Hematopoietic multipotent progenitor cell treated with erythropoietin and hydrocortisone succinate and interleukin-3 and kit ligand, for 17 days (in vitro differentiated cells): ENCODE data around the gene NUP93.

ENCODE experiments used
- DNase-seq: peaks from one replicate; pipeline ENCODE4 v3.0.0-alpha.2; 2015; ENCODE audit warnings: low spot score

Gene NUP93

DNA sequence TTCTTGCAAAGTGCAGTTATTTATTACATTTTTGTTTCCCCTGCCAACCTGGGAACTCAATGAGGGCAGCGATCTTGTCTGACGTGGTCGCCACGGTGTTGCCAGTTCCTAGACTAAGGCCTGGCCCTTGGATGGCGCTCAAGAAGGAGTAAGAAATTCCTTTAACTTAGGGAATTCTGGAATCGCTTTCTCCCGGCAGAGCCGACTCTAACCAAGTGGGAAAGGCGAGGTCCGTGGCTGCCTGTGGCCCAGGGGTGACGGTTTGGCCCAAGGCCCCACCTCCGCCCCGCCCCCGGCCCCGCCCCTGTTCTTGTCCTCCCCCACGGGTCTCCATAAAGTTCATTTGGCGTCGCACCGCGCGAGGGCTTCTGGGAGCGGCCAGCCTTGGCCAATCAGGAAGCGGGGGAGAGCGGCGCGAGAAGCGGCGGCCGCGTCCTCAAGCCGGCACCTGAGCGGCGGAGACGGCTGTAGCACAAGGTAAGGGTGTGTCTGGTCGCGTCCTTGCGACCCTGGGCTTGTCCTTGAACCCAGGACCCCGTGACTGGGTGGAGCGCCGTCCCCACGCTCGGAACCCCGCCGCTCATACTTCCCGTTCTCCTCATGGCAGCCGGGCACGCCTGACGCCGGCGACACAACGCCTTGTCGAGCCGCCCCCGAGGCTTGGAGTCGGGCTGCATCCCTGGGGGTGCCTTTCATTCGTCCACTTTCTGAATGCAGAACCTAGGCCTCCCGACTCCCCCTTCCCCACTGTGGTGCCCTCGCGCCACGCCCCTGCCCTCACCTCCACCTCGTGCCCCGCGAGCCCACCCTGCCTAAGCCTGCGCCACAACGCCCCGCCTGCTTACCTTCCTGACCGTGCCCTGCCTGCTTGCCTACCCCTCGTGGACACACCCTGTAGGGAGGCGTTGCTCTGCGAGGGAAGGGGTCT is at the start of gene NUP93:
Gene NUP93, plus strand, starts transcription at position 395 of the 928 bp plus-strand sequence. CDS start 18,119 bp downstream, outside the sequence.
- DNase-seq, result peak; percentile 90

DNA sequence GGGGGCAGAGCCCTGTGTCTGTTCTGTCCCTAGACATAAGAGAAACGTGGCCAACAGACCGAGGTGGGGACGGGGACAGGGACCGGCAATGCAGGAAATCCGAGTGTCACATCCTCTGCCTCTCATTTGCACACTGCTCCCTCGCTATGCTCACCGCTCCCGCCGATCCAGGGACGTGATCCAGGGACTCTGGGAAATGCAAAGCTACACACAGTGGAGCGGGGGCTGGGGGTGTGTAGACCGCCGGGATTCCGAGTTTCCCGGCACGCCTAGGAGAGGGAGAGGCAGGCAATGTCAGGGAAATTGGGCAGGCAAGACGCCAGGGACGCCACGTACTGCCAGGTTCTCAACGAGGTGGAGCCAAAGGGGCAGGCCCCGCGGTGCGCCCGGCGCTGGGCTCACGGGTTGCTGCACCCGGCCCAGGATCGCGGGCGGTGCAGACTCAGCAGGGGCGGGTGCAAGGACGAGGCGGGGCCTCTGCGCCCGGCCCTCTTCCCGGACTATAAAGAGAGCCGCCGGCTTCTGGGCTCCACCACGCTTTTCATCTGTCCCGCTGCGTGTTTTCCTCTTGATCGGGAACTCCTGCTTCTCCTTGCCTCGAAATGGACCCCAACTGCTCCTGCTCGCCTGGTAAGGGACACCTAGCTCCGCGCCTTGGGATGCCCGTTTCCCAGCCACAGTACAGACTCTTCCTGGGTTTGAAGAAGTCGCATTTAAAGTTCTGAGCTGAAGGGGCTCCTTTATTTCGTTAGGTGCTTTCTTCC is 47.8 kb upstream of the NUP93 start, which contains the start of gene MT1X:
Gene MT1X, plus strand, starts transcription at position 532 of the 764 bp plus-strand sequence. Its CDS starts 71 bp downstream, at position 603.
- peak; percentile 38 for DNase-seq

DNA sequence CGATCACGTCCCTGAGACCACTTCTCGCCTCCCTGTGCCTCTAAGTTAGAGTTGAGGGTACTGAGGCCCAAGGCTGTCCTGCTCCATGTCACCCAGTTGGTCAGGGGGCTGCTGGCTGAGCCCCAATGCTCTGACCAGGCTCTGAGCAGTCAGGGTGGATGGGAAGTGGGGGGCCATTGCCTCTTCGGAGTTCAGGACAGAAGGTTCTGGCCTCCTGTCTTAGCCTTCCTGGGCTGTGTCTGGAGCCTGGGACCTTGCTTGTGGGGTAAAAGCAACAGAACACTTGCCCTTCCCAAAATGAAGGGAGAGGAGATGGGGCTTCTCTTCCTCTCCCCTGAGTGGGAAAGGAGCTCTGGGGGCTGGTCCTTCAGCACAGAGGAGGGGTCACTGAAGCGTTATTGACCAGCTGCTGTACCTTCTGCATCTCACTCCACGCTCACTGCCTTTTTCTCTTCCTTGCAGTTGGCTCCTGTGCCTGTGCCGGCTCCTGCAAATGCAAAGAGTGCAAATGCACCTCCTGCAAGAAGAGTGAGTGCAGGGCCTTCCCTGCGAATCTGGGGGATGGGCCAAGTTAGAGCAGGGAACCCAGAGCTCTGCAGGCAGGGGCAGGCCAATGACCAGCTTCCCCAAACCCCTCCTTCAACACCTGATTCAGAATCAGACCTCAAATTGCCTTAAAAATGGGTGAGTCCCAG is 47.1 kb upstream of the NUP93 start:
- DNase-seq, result no peak

DNA sequence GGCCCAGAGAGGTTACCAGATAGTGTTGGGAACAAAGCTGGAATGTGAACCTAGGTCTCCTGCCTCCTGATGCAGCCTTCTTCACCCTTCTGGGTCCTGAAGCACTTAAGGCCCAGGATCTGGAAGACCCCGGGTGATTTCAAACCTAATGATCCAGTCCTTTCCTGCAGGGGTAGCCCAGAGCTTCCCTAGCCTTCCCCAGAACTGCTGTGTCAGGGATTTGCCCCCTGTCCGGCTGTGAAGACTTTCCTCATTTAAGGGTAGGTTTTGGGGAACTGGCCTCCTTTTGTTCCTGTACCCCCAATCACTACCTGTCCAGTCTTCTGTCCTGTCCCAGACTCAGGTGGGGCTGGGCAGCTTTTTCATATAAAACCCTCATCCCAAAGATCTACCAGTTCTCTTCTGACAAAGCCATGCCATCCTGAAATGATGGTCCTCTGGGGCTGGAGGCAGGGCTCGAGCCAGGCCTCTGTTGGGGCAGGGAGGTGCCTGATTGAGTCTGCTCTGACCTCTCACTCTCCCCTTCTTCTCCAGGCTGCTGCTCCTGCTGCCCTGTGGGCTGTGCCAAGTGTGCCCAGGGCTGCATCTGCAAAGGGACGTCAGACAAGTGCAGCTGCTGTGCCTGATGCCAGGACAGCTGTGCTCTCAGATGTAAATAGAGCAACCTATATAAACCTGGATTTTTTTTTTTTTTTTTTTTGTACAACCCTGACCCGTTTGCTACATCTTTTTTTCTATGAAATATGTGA is 46.3 kb upstream of the NUP93 start:
- no peak for DNase-seq

DNA sequence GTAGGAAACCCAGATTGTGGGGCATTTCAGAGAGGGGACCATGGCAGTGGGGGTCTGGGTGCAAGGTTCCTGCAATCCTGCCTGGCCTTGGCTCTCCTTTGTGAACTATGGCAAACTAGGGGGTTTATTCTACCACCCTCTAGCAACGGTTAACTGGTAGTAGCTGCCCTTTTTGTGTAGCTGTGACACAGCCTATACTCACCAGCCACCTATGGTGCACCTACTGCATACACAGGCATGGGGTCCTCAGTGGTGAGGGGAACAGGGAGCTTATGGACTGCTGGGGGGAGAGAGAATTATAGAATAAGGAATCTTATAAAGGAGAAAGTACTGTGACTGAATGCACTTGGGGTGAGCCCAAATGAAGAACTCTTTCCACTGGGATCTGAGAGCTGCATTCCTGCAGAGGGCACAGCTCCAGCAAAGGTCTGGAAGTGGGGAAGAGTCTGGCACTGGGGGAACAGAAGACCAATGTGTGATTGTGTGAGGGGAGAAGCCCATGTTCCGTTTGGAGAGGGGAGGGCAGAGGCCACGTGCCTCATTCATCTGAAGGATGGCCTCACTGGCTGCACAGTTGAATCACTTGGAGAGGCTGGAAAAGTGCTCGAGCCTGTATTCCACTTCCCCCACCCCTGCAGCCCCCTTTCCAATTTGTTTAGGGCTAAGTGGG is 45.5 kb upstream of the NUP93 start:
- no peak for DNase-seq

DNA sequence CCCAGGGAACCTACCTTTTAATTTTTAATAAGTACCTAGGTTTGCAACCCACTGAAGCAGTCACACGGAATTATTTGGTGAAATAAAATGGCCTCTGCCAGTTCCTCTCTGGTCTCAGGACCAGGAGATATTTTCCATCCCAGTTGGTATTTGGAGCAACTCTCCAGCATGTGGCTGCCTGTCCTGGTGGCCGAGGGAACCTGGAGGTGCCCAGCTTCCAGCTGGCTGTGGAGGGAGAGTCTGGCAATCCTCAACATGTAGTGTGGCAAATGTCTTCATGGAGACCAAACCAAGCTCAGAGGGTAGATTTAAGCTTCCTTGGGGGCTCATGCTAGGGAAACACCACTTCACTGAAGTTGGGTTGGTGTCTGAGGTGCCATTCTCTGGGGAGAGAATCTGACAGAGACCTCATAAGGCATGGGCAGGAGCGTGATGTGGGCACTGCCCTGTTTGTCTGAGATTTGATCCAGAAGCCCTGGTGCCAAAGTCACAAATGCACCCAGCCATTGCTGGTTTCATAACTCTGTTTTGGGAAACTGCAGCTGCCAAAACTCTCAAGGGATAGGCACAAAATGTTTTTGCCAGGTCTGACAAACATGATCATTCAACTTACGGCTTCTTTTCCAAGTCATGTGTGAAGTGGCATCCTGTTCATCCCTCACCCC is 44.9 kb upstream of the NUP93 start:
- DNase-seq, result no peak

DNA sequence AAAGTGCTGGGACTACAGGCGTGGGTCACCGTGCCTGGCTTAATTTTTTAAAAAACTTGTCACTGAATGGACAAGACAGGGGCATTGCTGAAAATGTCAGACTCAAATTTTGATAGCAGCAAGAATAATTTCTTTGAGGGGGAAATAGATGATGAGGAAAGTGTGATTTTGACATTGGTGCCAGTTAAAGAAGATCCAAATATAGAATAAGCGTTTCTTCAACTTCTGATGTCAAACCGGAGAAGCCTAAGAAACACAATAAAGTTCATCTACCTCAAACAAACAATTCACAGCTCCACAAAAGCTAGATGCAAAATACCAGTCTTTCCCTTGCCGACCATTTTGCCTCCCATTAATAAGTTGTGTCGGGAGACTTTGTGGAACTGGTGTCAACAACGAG is 43.2 kb upstream of the NUP93 start:
- no peak for DNase-seq

DNA sequence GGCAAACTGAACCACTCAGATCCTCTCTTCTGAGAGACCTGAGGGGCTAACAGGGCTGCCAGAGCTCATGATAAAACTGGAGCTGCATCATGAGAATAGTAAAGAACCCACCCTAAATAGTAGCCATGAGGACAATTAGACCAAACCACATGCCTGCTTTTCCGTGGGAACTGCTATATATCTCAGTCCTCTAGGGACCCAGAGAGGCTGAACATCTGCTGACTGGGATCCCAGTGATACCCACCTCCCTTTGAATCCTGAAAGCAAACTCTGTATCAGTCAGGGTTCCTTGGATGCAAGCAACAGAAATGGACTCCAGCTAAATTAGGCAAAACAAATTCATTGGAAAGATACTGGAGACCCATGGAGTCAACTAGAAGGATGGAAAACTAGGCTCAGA is 41.2 kb upstream of the NUP93 start:
- no peak for DNase-seq

DNA sequence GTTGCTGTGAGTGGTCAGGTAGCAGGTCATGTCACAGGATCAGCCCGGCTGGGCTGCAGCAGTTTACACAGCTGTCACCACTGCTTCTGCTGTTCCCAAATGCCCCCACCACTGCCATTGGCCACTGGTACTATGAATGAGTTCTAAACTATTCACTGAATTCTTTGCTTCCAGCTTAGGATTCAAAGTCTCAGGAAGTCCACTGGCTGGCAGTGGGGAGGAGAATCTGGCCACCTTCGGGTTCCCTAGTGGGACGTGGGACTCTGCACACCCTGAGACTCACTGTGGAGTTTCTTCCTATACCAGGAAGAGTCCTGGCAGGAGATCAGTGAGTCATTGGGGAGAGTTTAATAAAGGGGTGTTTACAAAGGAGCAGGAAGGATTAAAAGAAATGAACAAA is 40.8 kb upstream of the NUP93 start:
- DNase-seq, result no peak

DNA sequence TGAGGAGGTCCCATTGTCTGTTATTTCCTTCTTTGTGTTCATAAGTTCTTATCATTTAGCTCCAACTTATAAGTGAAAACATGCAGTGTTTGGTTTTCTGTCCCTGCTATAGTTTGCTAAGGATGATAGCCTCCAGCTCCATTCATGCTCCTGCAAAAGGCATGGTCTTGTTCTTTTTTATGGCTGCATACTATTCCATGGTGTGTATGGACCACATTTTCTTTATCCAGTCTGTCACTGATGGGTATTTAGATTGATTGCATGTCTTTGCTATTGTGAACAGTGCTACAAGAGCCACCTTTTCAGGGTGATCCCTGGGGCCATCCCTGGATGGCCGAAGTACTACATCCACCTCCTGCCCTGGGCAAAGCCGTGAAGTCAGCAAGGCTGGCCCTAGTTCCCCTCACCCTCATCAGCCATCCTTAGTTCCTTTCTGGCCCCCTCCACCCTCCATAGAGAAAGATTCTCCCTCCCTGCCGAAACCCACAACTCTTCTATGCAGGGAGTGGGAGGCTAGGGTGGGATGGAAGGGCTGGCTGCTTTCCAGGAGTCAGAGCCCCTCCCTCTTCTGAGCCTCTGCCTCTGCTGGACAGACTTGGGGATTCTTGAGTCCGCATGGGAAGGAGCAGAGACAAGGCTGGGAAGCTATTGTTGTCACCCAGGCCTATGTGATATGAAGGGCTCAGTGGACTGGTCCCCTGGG is 39.4 kb upstream of the NUP93 start:
- DNase-seq, result no peak

DNA sequence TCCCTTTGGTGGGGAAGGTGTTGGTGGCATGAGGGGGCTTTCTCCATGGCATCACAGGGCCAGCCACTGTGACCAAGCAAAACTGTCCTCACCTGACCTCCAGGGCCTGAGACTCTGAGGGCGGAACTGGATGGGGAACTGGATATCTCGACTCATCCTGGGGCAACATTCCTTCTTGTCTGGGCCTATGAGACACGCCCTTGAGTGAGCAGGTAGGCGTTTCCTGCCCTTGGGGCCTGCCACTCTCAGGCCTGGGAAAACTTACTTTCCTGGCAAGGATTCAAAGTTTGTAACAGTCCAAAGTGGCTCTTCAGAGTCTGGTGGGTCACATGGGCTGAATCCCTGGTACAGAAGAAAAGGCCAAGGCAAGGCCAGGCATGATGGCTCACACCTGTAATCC is 38.0 kb upstream of the NUP93 start:
- no peak for DNase-seq

DNA sequence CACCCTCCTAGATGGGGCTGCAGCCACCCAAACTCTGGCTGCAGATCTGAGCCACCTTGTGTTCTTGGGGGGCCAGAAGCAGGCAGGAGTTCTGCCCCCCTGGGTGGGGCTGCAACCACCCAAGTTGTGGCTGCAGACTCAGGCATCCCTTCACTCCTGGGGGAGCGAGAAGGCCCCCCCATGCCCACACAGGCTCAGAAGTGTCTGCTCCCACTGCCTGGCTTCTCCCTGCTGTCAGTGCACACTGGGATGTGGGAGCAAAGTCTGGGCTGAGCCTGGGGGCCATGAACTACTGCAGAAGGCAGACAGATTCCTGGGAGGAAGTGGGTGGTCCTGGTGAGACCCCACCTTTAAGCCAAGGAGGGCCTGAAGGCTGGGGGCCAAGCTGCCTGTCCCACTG is 34.7 kb upstream of the NUP93 start:
- no peak for DNase-seq

DNA sequence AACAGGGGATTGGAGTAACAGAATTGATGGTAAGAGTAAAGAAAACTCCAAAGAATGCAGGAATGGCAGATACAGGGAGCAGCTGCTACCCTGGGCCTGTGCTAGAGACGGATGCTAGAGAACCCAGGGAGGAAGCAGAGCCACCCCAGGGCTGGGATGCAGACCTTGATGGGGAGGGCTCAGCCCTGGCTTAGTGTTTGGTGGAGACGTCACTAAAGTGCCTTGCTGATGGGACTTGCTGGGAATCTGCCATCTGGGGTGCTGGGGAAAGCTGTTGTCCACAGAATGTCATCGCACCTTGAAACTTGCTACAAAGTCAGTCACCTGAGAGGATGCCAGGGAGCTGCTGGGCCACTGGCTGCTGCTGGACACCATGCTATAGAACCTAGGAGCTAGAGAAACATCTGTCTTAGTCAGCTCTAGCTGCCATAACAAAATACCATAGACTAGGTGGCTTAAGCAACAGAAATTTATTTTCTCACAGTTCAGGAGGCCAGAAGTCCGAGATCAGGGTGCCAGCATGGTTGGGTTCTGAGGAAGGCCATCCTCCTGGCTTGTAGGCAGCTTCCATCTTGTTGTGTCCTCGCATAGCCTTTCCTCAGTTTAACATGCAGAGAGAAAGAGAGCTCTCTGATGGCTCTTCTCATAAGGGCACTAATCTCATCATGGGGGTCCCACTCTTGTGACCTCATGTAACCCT is 32.3 kb upstream of the NUP93 start:
- no peak for DNase-seq

DNA sequence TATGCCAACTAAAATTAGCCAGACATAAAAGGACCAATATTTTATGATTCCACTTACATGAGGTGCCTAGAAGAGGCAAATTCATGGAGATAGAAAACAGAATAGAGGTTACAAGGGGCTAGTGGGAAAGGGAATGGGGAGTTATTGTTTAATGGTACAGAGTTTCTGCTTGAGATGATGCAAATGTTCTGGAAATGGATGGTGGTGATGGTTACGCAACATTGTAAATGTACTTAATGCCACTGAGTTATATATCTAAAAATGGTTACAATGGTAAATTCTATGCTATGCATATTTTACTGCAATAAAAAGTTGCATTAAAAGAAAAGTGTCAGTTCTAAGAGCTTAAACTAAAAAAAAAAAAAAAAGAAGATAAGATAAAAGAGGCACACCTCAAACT is 29.7 kb upstream of the NUP93 start:
- DNase-seq, result no peak

DNA sequence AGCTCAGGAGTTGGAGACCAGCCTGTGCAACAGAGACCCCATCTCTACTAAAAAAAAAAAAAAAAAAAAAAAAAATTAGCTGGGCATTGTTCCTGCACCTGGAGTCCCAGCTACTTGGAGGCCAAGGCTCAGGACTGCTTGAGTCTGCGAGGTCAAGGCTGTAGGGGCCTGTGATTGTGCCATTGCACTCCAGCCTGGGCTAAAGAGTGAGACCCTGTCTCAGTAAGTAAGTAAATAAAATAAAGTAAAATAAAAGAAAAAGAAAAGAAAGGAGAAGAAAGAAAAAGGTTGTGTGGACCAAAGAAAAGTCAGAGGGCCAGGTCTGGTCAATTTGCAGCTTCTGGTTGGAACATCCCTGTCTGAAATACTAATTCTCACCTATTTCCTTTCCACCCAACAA is 29.3 kb upstream of the NUP93 start:
- DNase-seq, result no peak

DNA sequence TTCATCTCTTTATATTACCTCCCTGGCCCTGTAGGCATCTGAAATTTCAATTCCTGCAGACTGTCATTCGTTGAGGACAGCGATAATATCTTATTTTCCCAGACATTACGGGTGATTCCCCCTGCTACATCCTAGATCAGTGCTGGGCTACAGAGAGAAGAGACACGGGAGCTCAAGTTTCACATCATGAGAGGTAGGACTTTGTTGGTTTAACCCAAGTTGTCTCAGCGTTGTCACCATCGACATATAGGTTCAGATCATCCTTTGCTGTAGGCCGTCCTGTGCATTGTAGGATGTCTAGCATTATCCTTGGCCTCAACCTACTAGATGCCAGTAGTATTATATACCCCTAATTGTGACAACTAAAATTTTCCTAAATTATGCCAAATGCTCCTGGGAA is 28.4 kb upstream of the NUP93 start:
- no peak for DNase-seq

DNA sequence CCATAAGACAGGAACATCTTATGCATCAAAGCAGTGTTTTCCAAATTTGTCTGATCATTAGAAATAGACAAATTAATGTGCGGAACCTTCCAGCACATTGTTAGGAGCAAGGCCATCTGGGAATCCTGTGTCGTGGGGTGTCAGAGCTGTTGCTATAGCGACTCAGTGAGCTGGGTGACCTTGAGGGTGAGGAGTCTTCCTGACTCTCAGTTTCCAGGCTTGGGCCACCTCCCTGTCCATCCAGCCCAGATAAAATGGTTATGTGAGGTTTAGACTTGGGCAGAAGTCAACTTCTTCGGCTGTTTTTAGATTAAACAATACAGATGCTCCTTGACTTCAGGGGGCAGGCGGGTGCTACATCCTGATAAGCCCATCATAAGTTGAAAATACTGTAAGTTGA is 27.1 kb upstream of the NUP93 start:
- DNase-seq, result no peak

DNA sequence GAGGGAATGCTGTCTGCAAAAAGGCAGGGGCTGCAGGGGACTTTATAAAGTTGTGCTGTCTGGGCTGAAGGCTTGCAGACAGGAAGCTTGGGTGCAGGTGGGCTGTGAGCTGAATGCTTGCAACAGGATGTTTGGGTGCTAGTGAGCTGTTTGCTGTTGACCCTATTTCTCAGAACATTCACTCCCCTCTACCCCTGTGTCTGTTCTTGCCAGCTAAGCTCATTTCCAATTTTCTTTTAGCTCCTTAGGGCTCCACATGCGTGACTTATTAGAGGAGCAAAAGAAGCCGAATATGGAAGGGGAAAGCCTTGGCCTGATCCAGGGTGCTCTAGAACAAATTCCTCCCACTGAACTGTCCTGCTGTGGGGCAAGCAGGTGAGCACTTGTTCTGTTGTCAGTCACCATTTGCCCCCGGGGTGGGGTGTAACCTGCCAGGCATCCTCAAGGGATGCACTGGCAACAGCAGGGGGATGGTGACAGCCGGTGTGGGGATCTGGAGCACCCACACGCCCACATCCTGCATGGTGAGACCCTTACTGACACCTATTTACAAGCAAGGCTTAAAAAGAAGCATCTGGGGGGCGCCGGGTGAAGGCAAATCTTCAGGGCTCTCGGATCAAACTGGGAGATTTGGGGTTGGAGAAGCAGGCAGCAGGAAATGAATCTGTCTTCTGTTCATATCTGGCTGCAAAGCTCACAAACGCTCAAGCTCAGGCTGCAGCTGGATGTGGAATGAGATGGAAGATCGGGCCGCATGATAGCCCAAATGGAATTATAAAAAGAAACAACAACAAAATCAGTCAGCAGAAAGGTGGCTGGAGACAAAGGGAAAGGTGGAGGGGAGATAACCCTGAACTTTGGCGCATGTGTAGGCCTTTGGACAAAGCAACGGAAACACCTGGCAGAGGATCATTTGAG is 21.1 kb upstream of the NUP93 start:
- DNase-seq, result no peak
